Mesenchymal stem cell (in vitro differentiated cells and primary cell): ENCODE results near the gene PTPN12.
"Not testable (repeated sequence)": the region's sequence is repeated elsewhere in the genome, so short reads cannot be mapped to it uniquely, and the experiment has no call there.

Experiments
- DNase-seq: peaks from one replicate; pipeline ENCODE4 v3.0.0-alpha.2; 2013
- H2AFZ ChIP-seq: one replicate; pipeline ENCODE4 v1.6.1; 2013; ENCODE audit warnings: low read depth, mild to moderate bottlenecking, control low read depth, inconsistent platforms, low read length, moderate library complexity
- H2AK5ac ChIP-seq: 2 replicates; pipeline ENCODE4 v1.6.1; 2013; ENCODE audit warnings: low read length, moderate library complexity, mild to moderate bottlenecking, inconsistent platforms; ENCODE audit not compliant: severe bottlenecking
- H2BK120ac ChIP-seq: one replicate; pipeline ENCODE4 v1.6.1; 2013; ENCODE audit warnings: low read depth, mild to moderate bottlenecking, inconsistent platforms, low read length, moderate library complexity
- H2BK12ac ChIP-seq, 2 experiments: one replicate each; pipeline ENCODE4 v1.6.1; 2013; ENCODE audit warnings: inconsistent platforms in 2 of 2, low read length in 2 of 2, mild to moderate bottlenecking in 2 of 2, moderate library complexity in 2 of 2, control low read depth in 1 of 2
- H2BK15ac ChIP-seq: one replicate; pipeline ENCODE4 v1.6.1; 2013; ENCODE audit warnings: mild to moderate bottlenecking, low read depth, inconsistent platforms; ENCODE audit not compliant: poor library complexity, severe bottlenecking
- H2BK5ac ChIP-seq: 2 replicates; pipeline ENCODE4 v1.6.1; 2013; ENCODE audit warnings: low read depth, mild to moderate bottlenecking, low read length, control low read depth, inconsistent platforms; ENCODE audit not compliant: poor library complexity, severe bottlenecking
- H3K14ac ChIP-seq, 2 experiments: one replicate each; pipeline ENCODE4 v1.6.1; 2013; ENCODE audit warnings: inconsistent platforms in 2 of 2, low read length in 2 of 2, control low read depth in 1 of 2, mild to moderate bottlenecking in 1 of 2, moderate library complexity in 1 of 2
- H3K18ac ChIP-seq, 2 experiments: one replicate each; pipeline ENCODE4 v1.6.1; 2013; ENCODE audit warnings: inconsistent platforms in 2 of 2, low read length in 2 of 2, control low read depth in 1 of 2, low read depth in 1 of 2, mild to moderate bottlenecking in 1 of 2
- H3K23ac ChIP-seq, 2 experiments: one replicate each; pipeline ENCODE4 v1.6.1; 2013; ENCODE audit warnings: inconsistent platforms in 2 of 2, low read length in 2 of 2, mild to moderate bottlenecking in 2 of 2, moderate library complexity in 2 of 2, control low read depth in 1 of 2
- H3K27ac ChIP-seq: 2 replicates; pipeline ENCODE4 v1.5.1; 2013; ENCODE audit warnings: mild to moderate bottlenecking, moderate library complexity, low read length, control low read depth, inconsistent platforms; ENCODE audit not compliant: poor library complexity, severe bottlenecking
- H3K27me3 ChIP-seq, 2 experiments: 2 replicates each; pipeline versions ENCODE4 v1.6.1 to v1.7.0; 2013; ENCODE audit warnings: low read length in 2 of 2, mild to moderate bottlenecking in 2 of 2, moderate library complexity in 2 of 2, control low read depth in 1 of 2, inconsistent platforms in 1 of 2; ENCODE audit not compliant: control insufficient read depth in 1 of 2, insufficient read depth in 1 of 2
- H3K36me3 ChIP-seq, 2 experiments: 2 replicates each; pipeline versions ENCODE4 v1.6.1 to v1.7.0; 2013; ENCODE audit warnings: low read length in 2 of 2, control low read depth in 1 of 2, inconsistent platforms in 1 of 2, low read depth in 1 of 2, mild to moderate bottlenecking in 1 of 2; ENCODE audit not compliant: insufficient read depth in 2 of 2, control insufficient read depth in 1 of 2
- H3K4ac ChIP-seq, 2 experiments: one replicate each; pipeline ENCODE4 v1.6.1; 2013; ENCODE audit warnings: inconsistent platforms in 2 of 2, low read length in 2 of 2, mild to moderate bottlenecking in 2 of 2, moderate library complexity in 2 of 2, control low read depth in 1 of 2, low read depth in 1 of 2
- H3K4me1 ChIP-seq: 2 replicates; pipeline ENCODE4 v1.6.1; 2013; ENCODE audit warnings: low read depth, low read length, control low read depth; ENCODE audit not compliant: control insufficient read depth, insufficient read depth
- H3K4me2 ChIP-seq: 2 replicates; pipeline ENCODE4 v1.6.1; 2013; ENCODE audit warnings: low read length, mild to moderate bottlenecking, inconsistent platforms; ENCODE audit not compliant: poor library complexity, severe bottlenecking
- H3K4me3 ChIP-seq, 2 experiments: 2 replicates each; pipeline versions ENCODE4 v1.5.1 to v1.7.0; 2013; ENCODE audit warnings: low read length in 2 of 2, mild to moderate bottlenecking in 2 of 2, control low read depth in 1 of 2, low read depth in 1 of 2; ENCODE audit not compliant: insufficient read depth in 1 of 2
- H3K79me1 ChIP-seq: replicated peaks from 2 replicates; pipeline ENCODE4 v1.6.1; 2013; ENCODE audit warnings: mild to moderate bottlenecking, control low read depth, low read length, inconsistent platforms; ENCODE audit not compliant: poor library complexity, severe bottlenecking
- H3K9ac ChIP-seq: 2 replicates; pipeline ENCODE4 v1.7.0; 2013; ENCODE audit warnings: mild to moderate bottlenecking, low read length, moderate library complexity
- H3K9me3 ChIP-seq: 2 replicates; pipeline ENCODE4 v1.7.0; 2013; ENCODE audit warnings: mild to moderate bottlenecking, low read length; ENCODE audit not compliant: control insufficient read depth
- H4K8ac ChIP-seq: one replicate; pipeline ENCODE4 v1.6.1; 2013; ENCODE audit warnings: inconsistent platforms, mild to moderate bottlenecking, low read length, moderate library complexity
- H4K91ac ChIP-seq: one replicate; pipeline ENCODE4 v1.6.1; 2013; ENCODE audit warnings: mild to moderate bottlenecking, low read length, inconsistent platforms
- WGBS: methylation state at CpG from one replicate; pipeline ENCODE4 v1.1.7; 2013; ENCODE audit warnings: mixed read lengths; 5-methylcytosine and 5-hydroxymethylcytosine counted together

PTPN12 gene

DNA sequence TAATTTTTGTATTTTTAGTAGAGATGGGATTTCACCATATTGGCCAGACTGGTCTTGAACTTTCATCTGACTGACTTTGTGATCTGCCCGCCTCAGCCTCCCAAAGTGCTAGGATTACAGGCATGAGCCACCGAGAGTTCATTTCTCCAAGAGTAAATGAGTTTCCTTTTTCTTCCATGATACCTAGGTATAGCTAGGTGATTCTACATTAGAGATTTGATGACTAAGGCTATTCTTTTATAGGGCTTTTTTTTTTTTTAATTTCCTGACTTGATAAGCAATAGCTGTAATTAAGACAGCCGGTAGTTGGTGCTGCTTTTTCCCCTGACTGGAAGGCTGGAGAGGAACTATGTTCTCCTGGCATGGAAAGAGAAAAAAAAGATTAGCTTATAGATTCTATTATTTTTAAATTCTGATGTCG is 3.3 kb downstream of the PTPN12 start:
- H3K14ac ChIP-seq, result no peak overlapping the region
- H4K8ac ChIP-seq, result no peak overlapping the region
- no peak overlapping the region for H2BK15ac ChIP-seq
- peaks cover 10% of the 10 kb centered on the region for H3K4me1 ChIP-seq
- H3K9ac ChIP-seq, result peak overlapping the region; percentile 5
- 84% methylated on average over 3 of the region's 4 CpGs for WGBS
- H3K9me3 ChIP-seq, result no peaks in the 10 kb centered on the region
- no peak overlapping the region for H3K23ac ChIP-seq
- DNase-seq, result no peak
- H2BK5ac ChIP-seq, result no peak overlapping the region
- H2AK5ac ChIP-seq, result no peak overlapping the region
- peaks cover 0 to 3% of the 10 kb centered on the region in 2 experiments for H3K36me3 ChIP-seq
- no peak overlapping the region for H3K4ac ChIP-seq
- no peak overlapping the region for H2BK12ac ChIP-seq
- H3K27me3 ChIP-seq, result no peaks in the 10 kb centered on the region
- H3K4me2 ChIP-seq, result no peak overlapping the region
- no peak overlapping the region for H2BK120ac ChIP-seq
- no peaks in the 10 kb centered on the region for H3K79me1 ChIP-seq
- H3K4me3 ChIP-seq, result peak overlapping the region in 1 of 2 experiments; percentile 99
- H4K91ac ChIP-seq, result no peak overlapping the region
- H3K18ac ChIP-seq, result no peak overlapping the region
- no peak overlapping the region for H2AFZ ChIP-seq
- no peak overlapping the region for H3K27ac ChIP-seq

DNA sequence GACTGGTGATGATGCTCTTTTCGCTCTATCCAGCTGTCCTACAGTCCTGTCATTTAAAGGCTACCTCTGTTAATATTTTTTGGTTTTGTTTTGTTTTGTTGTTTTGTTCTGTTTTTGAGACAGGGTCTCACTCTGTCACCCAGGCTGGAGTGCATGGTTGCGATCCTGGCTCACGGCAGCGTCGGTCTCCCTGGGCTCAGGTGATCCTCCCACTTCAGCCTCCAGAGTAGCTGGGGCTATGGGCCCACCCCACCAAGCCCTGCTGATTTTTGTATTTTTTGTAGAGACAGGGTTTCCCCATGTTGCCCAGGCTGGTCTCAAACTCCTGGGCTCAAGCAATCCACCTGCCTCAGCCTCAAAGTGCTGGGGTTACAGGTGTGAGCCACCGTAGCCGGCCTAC is 3.9 kb downstream of the PTPN12 start:
- H2BK15ac ChIP-seq, H2BK12ac ChIP-seq, H3K4ac ChIP-seq, H3K23ac ChIP-seq, H3K79me1 ChIP-seq, H2AK5ac ChIP-seq, H3K9ac ChIP-seq, H3K4me1 ChIP-seq, H3K27ac ChIP-seq, H4K91ac ChIP-seq, H2AFZ ChIP-seq, H3K27me3 ChIP-seq, H3K36me3 ChIP-seq, H3K9me3 ChIP-seq, H3K18ac ChIP-seq, DNase-seq, H2BK120ac ChIP-seq, H3K14ac ChIP-seq, H2BK5ac ChIP-seq, H4K8ac ChIP-seq: not testable (repeated sequence)
- H3K4me2 ChIP-seq, result peak overlapping the region; percentile 22
- peak overlapping the region in 1 of 2 experiments; percentile 99 for H3K4me3 ChIP-seq
- WGBS, result 100% methylated on average over 4 of the region's 7 CpGs

DNA sequence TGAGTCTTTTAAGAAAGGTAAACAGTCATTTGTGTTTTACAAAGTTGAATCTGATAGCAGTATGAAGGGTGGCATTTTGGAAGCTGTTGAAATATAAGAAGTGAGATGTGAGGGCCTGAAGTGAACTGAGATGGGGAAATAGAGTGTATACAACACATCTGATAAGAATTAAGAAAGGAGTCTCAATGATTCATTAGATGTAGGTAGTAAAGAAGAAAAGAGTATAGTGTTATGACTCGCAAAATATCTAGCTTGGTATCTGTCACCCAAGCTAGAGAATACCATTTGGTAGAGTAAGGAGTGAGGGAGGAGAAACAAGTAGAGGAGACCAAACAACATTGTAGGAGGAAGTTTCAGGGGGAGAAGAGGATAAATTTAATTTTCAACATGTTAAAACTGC is 5.3 kb downstream of the PTPN12 start:
- no peak for DNase-seq
- Histone ChIP-seq H2AK5ac (no peak overlapping the region), H3K4me2 (no peak overlapping the region), H3K27ac (no peak overlapping the region), H4K8ac (no peak overlapping the region), H4K91ac (no peak overlapping the region), H3K36me3 (peaks cover 0 to 3% of the 10 kb centered on the region in 2 experiments), H2BK12ac (no peak overlapping the region), H3K14ac (no peak overlapping the region), H2BK120ac (no peak overlapping the region), H3K23ac (no peak overlapping the region), H2BK5ac (no peak overlapping the region), H3K4ac (no peak overlapping the region), H3K4me3 (peak overlapping the region in 1 of 2 experiments; percentile 7), H3K79me1 (no peaks in the 10 kb centered on the region), H2AFZ (no peak overlapping the region), H3K18ac (no peak overlapping the region), H3K4me1 (peaks cover 8% of the 10 kb centered on the region), H3K9me3 (no peaks in the 10 kb centered on the region), H2BK15ac (no peak overlapping the region), H3K9ac (no peak overlapping the region), H3K27me3 (no peaks in the 10 kb centered on the region)
- 90% methylated on average over 1 of the region's 1 CpG for WGBS

DNA sequence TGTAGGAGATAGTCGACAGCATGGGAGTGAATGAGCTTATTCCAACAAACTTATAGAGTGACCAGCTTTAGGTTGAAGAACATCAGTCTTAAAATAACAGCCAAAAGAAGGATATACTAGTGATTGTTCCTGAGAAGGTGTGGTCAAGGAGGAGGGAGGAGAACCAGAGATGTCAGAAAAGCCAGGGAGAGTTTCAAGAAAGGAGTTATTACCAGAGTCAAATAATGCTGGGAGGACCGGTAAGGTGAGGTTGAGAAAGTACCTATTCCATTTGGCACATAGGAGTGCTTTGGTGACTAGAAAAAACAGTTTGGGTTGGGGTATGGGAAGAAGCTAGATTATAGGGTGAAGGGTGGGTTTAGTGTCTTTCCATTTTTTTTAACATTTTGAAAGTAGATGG is 5.8 kb downstream of the PTPN12 start:
- H3K9me3 ChIP-seq, result no peaks in the 10 kb centered on the region
- no peak overlapping the region for H2BK15ac ChIP-seq
- H2BK12ac ChIP-seq, result no peak overlapping the region
- peaks cover 8% of the 10 kb centered on the region for H3K4me1 ChIP-seq
- H3K4me3 ChIP-seq, result peak overlapping the region in 1 of 2 experiments; percentile 7
- H3K4ac ChIP-seq, result no peak overlapping the region
- no peak overlapping the region for H3K4me2 ChIP-seq
- no peak overlapping the region for H4K8ac ChIP-seq
- H2AK5ac ChIP-seq, result no peak overlapping the region
- no peak overlapping the region for H3K27ac ChIP-seq
- H2BK5ac ChIP-seq, result no peak overlapping the region
- no peak overlapping the region for H2AFZ ChIP-seq
- H3K18ac ChIP-seq, result no peak overlapping the region
- no peak for DNase-seq
- H3K9ac ChIP-seq, result no peak overlapping the region
- no peak overlapping the region for H3K23ac ChIP-seq
- peaks cover 0 to 3% of the 10 kb centered on the region in 2 experiments for H3K36me3 ChIP-seq
- no peaks in the 10 kb centered on the region for H3K27me3 ChIP-seq
- H2BK120ac ChIP-seq, result no peak overlapping the region
- 94% methylated on average over 1 of the region's 2 CpGs for WGBS
- no peak overlapping the region for H4K91ac ChIP-seq
- H3K79me1 ChIP-seq, result no peaks in the 10 kb centered on the region
- no peak overlapping the region for H3K14ac ChIP-seq
